ENCODE results near the gene PRKAR1B.

The PRKAR1B gene

DNA sequence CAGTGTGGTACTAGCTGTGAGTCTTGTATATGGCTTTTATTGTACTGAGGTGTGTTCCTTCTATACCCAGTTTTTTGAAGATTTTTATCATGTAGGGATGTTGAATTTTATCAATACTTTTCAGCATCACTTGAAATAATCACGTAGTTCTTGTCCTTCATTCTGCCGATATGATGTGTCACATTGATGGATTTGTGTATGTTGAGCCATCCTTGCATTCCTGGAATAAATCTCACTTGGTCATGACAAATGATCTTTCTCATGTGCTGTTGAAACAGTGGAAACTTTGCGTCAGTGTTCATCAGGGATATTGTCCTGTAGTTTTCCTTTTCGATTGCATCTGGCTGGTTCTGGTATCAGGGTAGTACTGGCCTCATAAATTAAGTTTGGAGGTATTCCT is 7.1 kb upstream of the PRKAR1B start:
- TF ChIP-seq, protein P1, sequence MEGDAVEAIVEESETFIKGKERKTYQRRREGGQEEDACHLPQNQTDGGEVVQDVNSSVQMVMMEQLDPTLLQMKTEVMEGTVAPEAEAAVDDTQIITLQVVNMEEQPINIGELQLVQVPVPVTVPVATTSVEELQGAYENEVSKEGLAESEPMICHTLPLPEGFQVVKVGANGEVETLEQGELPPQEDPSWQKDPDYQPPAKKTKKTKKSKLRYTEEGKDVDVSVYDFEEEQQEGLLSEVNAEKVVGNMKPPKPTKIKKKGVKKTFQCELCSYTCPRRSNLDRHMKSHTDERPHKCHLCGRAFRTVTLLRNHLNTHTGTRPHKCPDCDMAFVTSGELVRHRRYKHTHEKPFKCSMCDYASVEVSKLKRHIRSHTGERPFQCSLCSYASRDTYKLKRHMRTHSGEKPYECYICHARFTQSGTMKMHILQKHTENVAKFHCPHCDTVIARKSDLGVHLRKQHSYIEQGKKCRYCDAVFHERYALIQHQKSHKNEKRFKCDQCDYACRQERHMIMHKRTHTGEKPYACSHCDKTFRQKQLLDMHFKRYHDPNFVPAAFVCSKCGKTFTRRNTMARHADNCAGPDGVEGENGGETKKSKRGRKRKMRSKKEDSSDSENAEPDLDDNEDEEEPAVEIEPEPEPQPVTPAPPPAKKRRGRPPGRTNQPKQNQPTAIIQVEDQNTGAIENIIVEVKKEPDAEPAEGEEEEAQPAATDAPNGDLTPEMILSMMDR (IDR thresholded peaks at IDR 0.05; ENCODE audit: insufficient read depth, low read depth, low read length, missing control alignments), result no peak

DNA sequence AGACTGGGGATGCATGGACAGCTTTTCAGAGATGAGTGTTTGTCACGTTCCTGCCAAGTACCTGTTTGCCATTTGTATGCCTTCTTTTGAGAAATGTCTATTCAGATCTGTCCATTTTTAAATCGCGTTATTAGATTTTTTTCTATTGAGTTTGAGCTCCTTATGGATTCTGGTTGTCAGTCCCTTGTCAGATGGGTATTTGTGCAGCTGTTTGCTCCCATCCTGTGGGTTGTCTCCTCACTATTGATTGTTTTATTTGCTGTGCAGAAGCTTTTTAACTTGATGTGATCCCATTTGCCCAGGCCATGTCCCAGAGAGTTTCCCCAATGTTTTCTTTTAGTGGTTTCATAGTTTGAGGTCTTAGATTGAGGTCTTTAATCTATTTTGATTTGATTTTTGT is 5.5 kb upstream of the PRKAR1B start:
- TF ChIP-seq, protein P1 (IDR thresholded peaks at IDR 0.05; ENCODE audit: insufficient read depth, low read depth, low read length, missing control alignments), result no peak
- H3K4me3 ChIP-seq (ENCODE audit: low read length), result no peak overlapping the region
- no peak for DNase-seq (ENCODE audit: low read depth)

More for the DNA sequence above, 7.1 kb upstream of the PRKAR1B start:
- H3K4me3 ChIP-seq (ENCODE audit: low read length), result no peak overlapping the region
- DNase-seq (ENCODE audit: low read depth), result no peak

DNA sequence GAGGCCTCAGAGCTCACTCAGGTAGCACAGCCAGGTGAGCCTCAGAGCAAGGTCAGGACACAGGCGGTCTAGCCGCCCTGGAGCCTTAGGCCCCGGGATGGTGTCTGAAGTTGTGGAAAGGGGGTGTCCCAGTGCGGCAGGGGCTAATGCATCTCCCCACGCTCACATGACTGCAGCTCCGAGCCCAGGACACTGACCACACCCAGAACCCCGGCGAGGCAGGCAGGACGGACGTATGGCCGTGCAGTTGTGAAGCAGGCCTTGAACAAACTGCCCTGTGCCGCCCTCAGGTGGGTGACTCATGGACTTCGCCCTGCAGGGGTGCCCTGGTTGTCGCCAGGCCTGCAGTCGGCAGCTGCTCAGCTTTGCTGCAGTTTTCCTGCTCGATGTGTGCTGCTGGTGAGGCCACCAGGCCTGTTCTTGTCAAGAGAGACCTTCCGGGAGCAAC is 5.0 kb upstream of the PRKAR1B start:
- peak; percentile 55 for DNase-seq (ENCODE audit: low read depth)

DNA sequence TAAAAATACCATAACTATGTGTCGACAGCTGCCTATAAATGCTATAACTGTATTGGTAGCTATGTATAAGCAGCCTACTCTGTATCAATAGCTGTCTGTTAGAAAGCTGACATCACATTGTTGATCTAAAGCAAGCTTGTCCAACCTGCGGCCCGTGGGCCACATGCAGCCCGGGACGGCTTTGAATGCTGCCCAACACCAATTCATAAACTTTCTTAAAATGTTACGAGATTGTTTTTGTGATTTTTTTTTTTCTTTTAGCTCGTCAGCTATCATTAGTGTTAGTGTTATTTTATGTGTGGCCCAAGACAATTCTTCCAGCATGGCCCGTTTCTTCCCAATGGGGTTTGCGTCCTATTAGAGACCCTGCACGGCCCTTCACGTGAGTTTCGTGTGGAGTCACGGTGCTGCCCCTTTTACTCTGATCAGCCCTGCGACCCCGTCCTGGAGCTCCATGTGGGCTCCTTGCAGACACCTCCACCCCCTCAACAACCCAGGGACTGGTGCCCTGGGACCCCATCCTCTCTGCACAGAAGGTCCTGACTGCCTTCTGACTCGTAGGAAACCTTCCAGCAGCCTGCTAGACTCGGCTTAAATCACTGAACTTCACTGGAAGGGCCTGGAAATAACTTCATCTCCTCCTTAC is 4.5 kb upstream of the PRKAR1B start:
- TF ChIP-seq, protein P1 (IDR thresholded peaks at IDR 0.05; ENCODE audit: insufficient read depth, low read depth, low read length, missing control alignments), result no peak
- H3K4me3 ChIP-seq (ENCODE audit: low read length), result no peak overlapping the region
- DNase-seq (ENCODE audit: low read depth), result no peak

More for the DNA sequence above, 5.0 kb upstream of the PRKAR1B start:
- TF ChIP-seq, protein P1 (IDR thresholded peaks at IDR 0.05; ENCODE audit: insufficient read depth, low read depth, low read length, missing control alignments), result peak; percentile 25
- no peak overlapping the region for H3K4me3 ChIP-seq (ENCODE audit: low read length)

DNA sequence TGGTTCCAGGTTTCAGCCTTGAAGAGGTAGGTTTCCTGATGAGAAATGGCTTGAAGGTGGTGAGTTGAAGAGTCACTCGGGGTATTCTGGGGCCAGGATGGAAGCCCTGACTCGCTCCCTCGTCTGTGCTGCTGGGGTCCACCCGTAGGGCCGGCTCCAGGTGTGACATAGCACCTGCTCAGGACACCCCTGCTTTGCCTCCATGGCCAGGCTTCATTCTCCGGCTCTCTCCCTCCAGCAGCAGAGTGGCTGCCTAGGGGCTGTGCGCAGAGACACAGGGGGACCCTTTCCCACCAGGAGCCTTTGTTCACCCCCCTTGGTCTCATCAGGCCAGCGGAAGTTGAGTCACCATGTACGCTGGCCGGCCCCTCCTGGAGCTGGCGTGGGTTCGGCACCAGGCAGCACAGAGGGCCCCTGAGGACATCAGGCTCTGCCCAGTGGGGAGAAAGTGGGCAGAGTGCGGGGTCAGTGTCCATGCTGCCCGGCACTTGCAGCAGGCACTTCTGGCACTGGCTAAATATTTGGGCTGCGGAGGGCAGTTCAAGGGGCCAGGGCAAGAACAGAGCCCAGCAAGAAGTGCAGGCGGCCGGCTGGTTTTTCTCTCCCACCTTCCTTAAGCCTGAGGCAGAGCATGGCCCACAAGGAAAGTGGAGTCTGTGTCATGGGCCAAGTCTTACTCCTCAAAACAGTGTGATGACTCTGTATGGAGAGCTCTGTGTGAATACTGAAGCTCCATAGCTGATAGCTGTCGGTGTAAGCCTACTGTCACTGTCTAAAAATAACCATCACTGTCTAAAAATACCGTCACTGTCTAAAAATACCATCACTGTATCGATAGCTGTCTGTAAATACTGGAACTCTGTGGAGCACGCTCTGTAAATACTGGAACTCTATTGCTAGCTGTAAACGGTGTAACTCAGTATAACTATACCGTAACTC is 3.7 kb upstream of the PRKAR1B start:
- DNase-seq (ENCODE audit: low read depth), result no peak
- H3K4me3 ChIP-seq (ENCODE audit: low read length), result no peak overlapping the region
- TF ChIP-seq, protein P1 (IDR thresholded peaks at IDR 0.05; ENCODE audit: insufficient read depth, low read depth, low read length, missing control alignments), result no peak

DNA sequence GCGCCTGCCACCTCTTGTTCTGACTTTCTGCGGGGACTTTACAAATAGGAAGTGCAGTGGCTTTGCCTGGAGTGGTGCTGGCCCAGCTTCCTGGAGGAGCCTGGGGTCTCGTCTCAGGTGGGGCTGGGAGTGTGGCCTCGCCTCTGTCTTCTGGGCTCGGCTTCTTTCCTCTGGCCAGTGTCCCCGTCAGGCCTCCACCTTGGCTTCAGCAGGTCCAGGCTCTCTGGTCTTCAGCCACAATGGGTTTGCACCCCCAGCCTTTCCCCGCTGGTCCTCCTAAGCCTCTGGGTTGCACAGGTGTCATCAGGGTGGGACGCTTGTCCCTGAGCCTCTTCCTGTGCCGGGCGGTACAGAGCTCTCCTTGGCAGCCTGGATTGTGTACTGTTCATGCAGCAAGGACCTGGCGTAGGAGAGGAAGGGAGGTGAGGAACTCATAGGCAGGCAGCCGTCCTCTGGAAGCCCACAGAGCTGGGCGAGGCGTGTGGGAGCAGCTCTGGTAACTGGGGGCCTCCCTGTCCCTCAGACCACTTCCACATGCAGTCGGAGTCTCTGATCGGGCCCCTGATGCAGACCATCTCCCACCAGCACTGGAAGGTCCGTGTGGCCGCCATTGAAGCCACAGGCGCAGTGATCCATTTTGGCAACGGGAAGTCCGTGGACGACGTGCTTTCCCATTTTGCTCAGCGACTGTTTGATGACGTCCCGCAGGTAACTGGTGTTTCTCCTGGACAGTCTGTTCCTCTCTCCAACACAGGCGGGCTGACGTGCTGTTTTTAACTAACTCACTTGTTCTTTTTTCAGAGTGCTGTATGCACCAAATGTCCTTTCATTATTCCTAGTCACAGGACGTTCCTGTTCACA is 2.3 kb upstream of the PRKAR1B start:
- DNase-seq (ENCODE audit: low read depth), result no peak
- H3K4me3 ChIP-seq (ENCODE audit: low read length), result no peak overlapping the region
- TF ChIP-seq, protein P1 (IDR thresholded peaks at IDR 0.05; ENCODE audit: insufficient read depth, low read depth, low read length, missing control alignments), result no peak
